Transverse colon (tissue), 4 donors: ENCODE measurements around the gene ASB8. TPM values are rescaled to one million over a fixed set of nuclear protein-coding genes. Genes with fewer than 3 reads are reported as not detected.

Experiments
- DNase-seq: peaks from one replicate; pipeline ENCODE4 v3.0.0-alpha.2; 2019
- H3K27ac ChIP-seq, 4 donors: fragments of 200-600 bp; sonication (generic); 2 replicates each; pipeline ENCODE4 v1.5.1; 2016 to 2018; ENCODE audit warnings: inconsistent platforms in 4 of 4
- H3K27me3 ChIP-seq: fragments of 200-600 bp; sonication (generic); 2 replicates; pipeline ENCODE4 v1.5.1; 2017; ENCODE audit warnings: inconsistent platforms
- H3K36me3 ChIP-seq, 4 donors: fragments of 200-600 bp; sonication (generic); 2 replicates each; pipeline ENCODE4 v1.5.1; 2017 to 2019; ENCODE audit warnings: inconsistent platforms in 4 of 4
- H3K4me1 ChIP-seq, 4 donors: fragments of 200-600 bp; sonication (generic); 2 replicates each; pipeline ENCODE4 v1.5.1; 2017 to 2020; ENCODE audit warnings: inconsistent platforms in 4 of 4
- H3K4me3 ChIP-seq, 4 donors: fragments of 200-600 bp; sonication (generic); 1 replicate in 1 of 4; 2 replicates in 3 of 4; pipeline versions ENCODE4 v1.5.1 to v1.6.1; 2017 to 2019; ENCODE audit warnings: inconsistent platforms in 4 of 4
- H3K9me3 ChIP-seq, 2 donors: fragments of 200-600 bp; sonication (generic); 2 replicates each; pipeline ENCODE4 v1.5.1; 2017 to 2019; ENCODE audit warnings: inconsistent platforms in 2 of 2
- CTCF ChIP-seq, 5 experiments: fragments of 200-600 bp in 3 of 5; fragments of 450-650 bp in 2 of 5; sonication (generic) in 3 of 5; IDR thresholded peaks; 1 replicate in 2 of 5; 2 replicates in 3 of 5; pipeline ENCODE4 v1.5.1; 2016 to 2017; ENCODE audit warnings: antibody characterized with exemption in 5 of 5, inconsistent platforms in 3 of 5, mild to moderate bottlenecking in 2 of 5, moderate library complexity in 1 of 5
- EP300 ChIP-seq: sonication (generic); formaldehyde crosslinking; IDR thresholded peaks from one replicate; pipeline ENCODE4 v1.6.1; 2017; ENCODE audit warnings: antibody characterized with exemption, low read depth
- POLR2A ChIP-seq: fragments of 450-650 bp; IDR thresholded peaks from one replicate; pipeline ENCODE4 v1.6.1; 2016; ENCODE audit warnings: antibody characterized with exemption, mild to moderate bottlenecking, moderate library complexity
- POLR2AphosphoS5 ChIP-seq, 3 donors: sonication (generic); formaldehyde crosslinking; IDR thresholded peaks; one replicate each; pipeline ENCODE4 v1.6.1; 2016; ENCODE audit warnings: antibody characterized with exemption in 3 of 3
- WGBS, 2 donors: methylation state at CpG; one replicate each; pipeline ENCODE4 v1.1.5; 2018; ENCODE audit warnings: low coverage in 1 of 2; 5-methylcytosine and 5-hydroxymethylcytosine counted together
- in situ Hi-C, 4 donors: fragments of 200-750 bp; cut with MboI; loops; one replicate each; pipeline versions ENCODE4 v1.15.0 to v1.15.1; 2017; ENCODE audit warnings: low sequenced_read_pairs in 3 of 4, low pct_ligation_motif_present in 1 of 4, low pct_unique_long_range_greater_than_20kb in 1 of 4
- intact Hi-C: fragments of 100-400 bp; cut with DNase I; formaldehyde crosslinking; loops from one replicate; pipeline ENCODE4 v1.15.1; 2023; ENCODE audit warnings: low total_unique reads
- total RNA-seq, 4 donors: library from RNA; depleted of rRNA; stranded (reverse); fragments of >200 nt; gene quantifications; one replicate each; pipeline ENCODE4 v1.1.0, GENCODE V29; 2016

The ASB8 gene
- total RNA-seq, 4 donors from 2014 or later, result 13.3 to 39.0 (median 23.3) TPM

GRCh38 chr12:48201091-48201490, 43.8 kb upstream of the ASB8 start:
- Histone ChIP-seq H3K4me3 (no peak overlapping the region), H3K9me3 (peaks cover 4 to 9% of the 10 kb centered on the region in 2 donors), H3K36me3 (no peaks in the 10 kb centered on the region), H3K27me3 (no peaks in the 10 kb centered on the region), H3K27ac (peak overlapping the region in 2 of 4 donors; percentile 95 to 98), H3K4me1 (peaks cover 0 to 34% (median 19%) of the 10 kb centered on the region in 4 donors)
- in situ Hi-C loops, result no loop called here
- no peak for TF ChIP-seq CTCF (IDR thresholded peaks at IDR 0.05)
- TF ChIP-seq POLR2A, result no peak
- no peak for TF ChIP-seq POLR2AphosphoS5 (IDR thresholded peaks at IDR 0.05)
- TF ChIP-seq EP300, result no peak
- intact Hi-C loops, result no loop called here
- no peak for DNase-seq
- WGBS, 2 donors, result 92 to 97% methylated on average over 3 of the region's 3 CpGs

- in situ Hi-C loops, result no loop called here
- peak overlapping the region in 1 of 4 donors; percentile 78 for H3K4me3 ChIP-seq
Observed at GRCh38 chr12:48199774-48200221, 42.5 kb upstream of the ASB8 start.

GRCh38 chr12:48198985-48199384, 41.7 kb upstream of the ASB8 start:
- Histone ChIP-seq H3K27ac (peak overlapping the region; percentile 95 to 98 (median 95)), H3K4me1 (peaks cover 0 to 34% (median 19%) of the 10 kb centered on the region in 4 donors), H3K36me3 (no peaks in the 10 kb centered on the region), H3K9me3 (peaks cover 3 to 6% of the 10 kb centered on the region in 2 donors), H3K4me3 (peak overlapping the region; percentile 49 to 78 (median 56)), H3K27me3 (no peaks in the 10 kb centered on the region)
- intact Hi-C loops (no loop called here), in situ Hi-C loops (no loop called here)
- DNase-seq, result no peak
- TF ChIP-seq POLR2AphosphoS5 (IDR thresholded peaks at IDR 0.05), result no peak
- no peak for TF ChIP-seq CTCF (IDR thresholded peaks at IDR 0.05)
- no peak for TF ChIP-seq EP300
- TF ChIP-seq POLR2A, result no peak
- 71 to 78% methylated on average over 1 to 10 of the region's 10 CpGs for WGBS, 2 donors

More at GRCh38 chr12:48199774-48200221, 42.5 kb upstream of the ASB8 start:
- H3K27ac ChIP-seq, result peak overlapping the region; percentile 95 to 98 (median 95)
- no peaks in the 10 kb centered on the region for H3K36me3 ChIP-seq
- intact Hi-C loops, result no loop called here
- no peak for DNase-seq
- H3K27me3 ChIP-seq, result no peaks in the 10 kb centered on the region
- H3K9me3 ChIP-seq, result peaks cover 4 to 7% of the 10 kb centered on the region in 2 donors
- H3K4me1 ChIP-seq, result peaks cover 0 to 34% (median 19%) of the 10 kb centered on the region in 4 donors
- TF ChIP-seq POLR2AphosphoS5 (IDR thresholded peaks at IDR 0.05) (peak in 2 of 3 donors; percentile 57 to 72), CTCF (IDR thresholded peaks at IDR 0.05) (no peak)
- 48 to 69% methylated on average over 2 to 3 of the region's 3 CpGs for WGBS, 2 donors

GRCh38 chr12:48198672-48198971, 41.3 kb upstream of the ASB8 start:
- H3K36me3 ChIP-seq, result no peaks in the 10 kb centered on the region
- WGBS, 2 donors, result 23 to 80% methylated on average over 1 to 26 of the region's 26 CpGs
- in situ Hi-C loops, result no loop called here
- peak overlapping the region; percentile 49 to 78 (median 56) for H3K4me3 ChIP-seq
- H3K27ac ChIP-seq, result peak overlapping the region; percentile 95 to 98 (median 95)
- no peaks in the 10 kb centered on the region for H3K27me3 ChIP-seq
- intact Hi-C loops, result no loop called here
- peak; percentile 31 for DNase-seq
- TF ChIP-seq CTCF (IDR thresholded peaks at IDR 0.05), result no peak
- TF ChIP-seq POLR2A, result no peak
- no peak for TF ChIP-seq POLR2AphosphoS5 (IDR thresholded peaks at IDR 0.05)
- no peak for TF ChIP-seq EP300
- H3K9me3 ChIP-seq, result peaks cover 0 to 6% of the 10 kb centered on the region in 2 donors
- H3K4me1 ChIP-seq, result peaks cover 0 to 34% (median 19%) of the 10 kb centered on the region in 4 donors
